SK-N-SH treated with all-trans-retinoic acid at 6 μM for 48 hours (cell line): Measurements from ENCODE around the gene NAV3.

Experiments
- ATAC-seq: fragments of 200-7000 bp; cut with Tn5 transposase; 3 replicates; pipeline ENCODE4 v1.9.1; 2020; ENCODE audit warnings: mild to moderate bottlenecking, moderate library complexity
- ARNTL ChIP-seq: fragments of 450-650 bp; formaldehyde crosslinking; IDR thresholded peaks from 2 replicates; pipeline ENCODE4 v1.5.0; 2020; ENCODE audit warnings: low read depth, mild to moderate bottlenecking, moderate library complexity, borderline replicate concordance
- BACH2 ChIP-seq: fragments of 250-450 bp; sonication (Bioruptor Pico); IDR thresholded peaks from 2 replicates; pipeline ENCODE4 v1.9.0; 2021; ENCODE audit warnings: mild to moderate bottlenecking, borderline replicate concordance
- CSDC2 ChIP-seq: fragments of 250-450 bp; sonication (Bioruptor Pico); IDR thresholded peaks from 2 replicates; pipeline ENCODE4 v1.5.0; 2020; ENCODE audit warnings: mild to moderate bottlenecking, moderate library complexity
- ESRRG ChIP-seq: fragments of 250-450 bp; sonication (Bioruptor Pico); IDR thresholded peaks from 2 replicates; pipeline ENCODE4 v1.6.1; 2021; ENCODE audit warnings: mild to moderate bottlenecking
- GLIS3 ChIP-seq: fragments of 250-450 bp; sonication (Bioruptor Pico); IDR thresholded peaks from 2 replicates; pipeline ENCODE4 v1.5.0; 2020; ENCODE audit warnings: mild to moderate bottlenecking, moderate library complexity
- ISL1 ChIP-seq: fragments of 250-450 bp; sonication (Bioruptor Pico); IDR thresholded peaks from 2 replicates; pipeline ENCODE4 v2.1.2; 2022; ENCODE audit warnings: mild to moderate bottlenecking, moderate library complexity
- OSR1 ChIP-seq: fragments of 250-450 bp; sonication (Bioruptor Pico); IDR thresholded peaks from 2 replicates; pipeline ENCODE4 v1.8.0; 2022; ENCODE audit warnings: moderate library complexity, mild to moderate bottlenecking, inconsistent platforms
- PPARA ChIP-seq: fragments of 250-450 bp; sonication (Bioruptor Pico); IDR thresholded peaks from 2 replicates; pipeline ENCODE4 v1.5.0; 2020; ENCODE audit warnings: mild to moderate bottlenecking, borderline replicate concordance
- RARB ChIP-seq: fragments of 250-450 bp; sonication (Bioruptor Pico); IDR thresholded peaks from 2 replicates; pipeline ENCODE4 v1.8.0; 2021; ENCODE audit warnings: mild to moderate bottlenecking, moderate library complexity
- SNAI2 ChIP-seq: fragments of 250-450 bp; sonication (Bioruptor Pico); IDR thresholded peaks from 2 replicates; pipeline ENCODE4 v1.5.0; 2020; ENCODE audit warnings: mild to moderate bottlenecking, moderate library complexity
- TCF4 ChIP-seq: fragments of 250-450 bp; sonication (Bioruptor Pico); IDR thresholded peaks from 2 replicates; pipeline ENCODE4 v1.8.0; 2021; ENCODE audit warnings: mild to moderate bottlenecking, moderate library complexity, borderline replicate concordance
- TOX ChIP-seq: fragments of 250-450 bp; sonication (Bioruptor Pico); IDR thresholded peaks from 2 replicates; pipeline ENCODE4 v1.8.0; 2021; ENCODE audit warnings: mild to moderate bottlenecking, moderate library complexity, borderline replicate concordance
- ZC3H10 ChIP-seq: fragments of 250-450 bp; sonication (Bioruptor Pico); IDR thresholded peaks from 2 replicates; pipeline ENCODE4 v1.5.1; 2021; ENCODE audit warnings: mild to moderate bottlenecking, moderate library complexity
- ZFP3 ChIP-seq: fragments of 250-450 bp; sonication (Bioruptor Pico); IDR thresholded peaks from 2 replicates; pipeline ENCODE4 v1.5.0; 2020; ENCODE audit warnings: mild to moderate bottlenecking, moderate library complexity
- ZFP30 ChIP-seq: fragments of 450-650 bp; formaldehyde crosslinking; IDR thresholded peaks from 2 replicates; pipeline ENCODE4 v1.5.0; 2022; ENCODE audit warnings: mild to moderate bottlenecking, moderate library complexity
- ZNF565 ChIP-seq: fragments of 450-650 bp; formaldehyde crosslinking; conservative IDR thresholded peaks from 2 replicates; pipeline ENCODE4 v1.5.0; 2020; ENCODE audit warnings: low read depth, mild to moderate bottlenecking, moderate library complexity
- ZNF8 ChIP-seq: fragments of 450-650 bp; formaldehyde crosslinking; IDR thresholded peaks from 2 replicates; pipeline ENCODE4 v1.5.0; 2020; ENCODE audit warnings: mild to moderate bottlenecking, moderate library complexity
- TF ChIP-seq, protein P1 (sequence below): fragments of 250-450 bp; sonication (Bioruptor Pico); IDR thresholded peaks from 2 replicates; pipeline ENCODE4 v1.5.1; 2021; ENCODE audit warnings: mild to moderate bottlenecking, moderate library complexity
- TF ChIP-seq, protein P2 (sequence below): fragments of 250-450 bp; sonication (Bioruptor Pico); IDR thresholded peaks from 2 replicates; pipeline ENCODE4 v1.5.1; 2020; ENCODE audit warnings: low read depth, mild to moderate bottlenecking, moderate library complexity
- TF ChIP-seq, protein P3 (sequence below): fragments of 250-450 bp; sonication (Bioruptor Pico); IDR thresholded peaks from 2 replicates; pipeline ENCODE4 v1.5.0; 2020; ENCODE audit warnings: mild to moderate bottlenecking, moderate library complexity
- TF ChIP-seq, protein P4 (sequence below): fragments of 250-450 bp; sonication (Bioruptor Pico); IDR thresholded peaks from 2 replicates; pipeline ENCODE4 v1.8.0; 2021; ENCODE audit warnings: low read depth, mild to moderate bottlenecking, moderate library complexity, borderline replicate concordance
- TF ChIP-seq, protein P5 (sequence below): fragments of 250-450 bp; sonication (Bioruptor Pico); IDR thresholded peaks from 2 replicates; pipeline ENCODE4 v1.8.0; 2020; ENCODE audit warnings: mild to moderate bottlenecking, moderate library complexity, borderline replicate concordance

The NAV3 gene

DNA sequence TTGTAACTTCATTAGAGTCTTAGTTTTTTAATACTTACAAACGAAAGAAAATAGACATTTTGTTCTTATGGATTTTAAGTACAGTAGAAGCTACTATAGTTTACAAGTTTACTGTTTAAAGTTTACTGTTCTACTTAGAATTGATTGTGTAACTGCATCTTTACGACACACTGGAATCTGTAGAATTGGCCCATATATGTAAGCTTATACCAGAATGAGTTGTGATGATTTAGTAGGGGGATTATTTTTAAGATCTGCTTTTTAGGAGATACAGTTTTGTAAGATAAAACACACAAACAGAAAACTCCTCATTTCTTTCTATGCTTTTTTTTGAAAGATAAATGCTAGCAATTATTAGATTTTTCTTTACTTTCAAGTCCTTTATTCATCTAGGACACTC is 30.2 kb upstream of the NAV3 start:
- TF ChIP-seq ZFP30 (CRISPR knock-in tag) (no peak), CSDC2 (no peak)
- no peak; the same call in 2 of the 3 replicates for ATAC-seq

DNA sequence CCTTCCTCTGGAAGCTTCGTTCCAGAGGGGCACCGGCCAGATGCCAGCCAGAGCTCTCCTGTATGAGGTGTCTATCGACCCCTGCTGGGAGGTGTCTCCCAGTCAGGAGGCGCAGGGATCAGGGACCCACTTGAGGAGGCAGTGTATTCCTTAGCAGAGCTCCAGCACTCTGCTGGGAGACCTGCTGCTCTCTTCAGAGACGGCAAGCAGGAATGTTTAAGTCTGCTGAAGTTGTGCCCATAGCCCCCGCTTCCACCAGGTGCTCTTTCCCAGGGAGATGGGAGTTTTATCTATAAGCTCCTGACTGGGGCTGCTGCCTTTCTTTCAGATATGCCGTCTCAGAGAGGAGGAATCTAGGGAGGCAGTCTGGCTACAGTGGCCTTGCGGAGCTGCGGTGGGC is 22.2 kb upstream of the NAV3 start:
- TF ChIP-seq ZFP30 (CRISPR knock-in tag) (no peak), ZNF565 (CRISPR knock-in tag) (no peak)
- no peak for ATAC-seq

DNA sequence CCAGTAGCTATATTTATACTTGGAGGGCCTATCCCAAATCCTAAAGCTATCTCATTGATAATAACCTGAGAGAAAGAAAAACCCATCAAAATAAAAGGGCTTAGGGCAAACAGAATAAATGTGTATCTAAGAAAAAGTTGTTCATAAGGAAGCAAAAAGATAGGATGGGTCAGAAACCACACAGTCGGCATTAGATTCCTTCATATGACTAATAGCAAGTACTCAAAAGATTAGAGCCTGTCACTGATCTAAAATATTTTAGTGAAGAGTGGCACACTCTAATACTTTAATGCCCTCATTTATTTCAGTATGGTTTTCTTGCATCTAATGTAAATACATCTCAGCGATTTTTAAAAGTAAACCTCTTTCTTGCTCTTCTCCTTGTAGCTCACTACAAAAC is 17.1 kb upstream of the NAV3 start:
- peak; percentile 70 for ATAC-seq
- no peak for TF ChIP-seq ZC3H10 (CRISPR knock-in tag)
- TF ChIP-seq GLIS3 (CRISPR knock-in tag): no peak
- TF ChIP-seq BACH2 (CRISPR knock-in tag): no peak
- no peak for TF ChIP-seq ZNF565 (CRISPR knock-in tag)
- TF ChIP-seq TOX (CRISPR knock-in tag): no peak
- TF ChIP-seq ZFP3 (CRISPR knock-in tag): no peak
- no peak for TF ChIP-seq ZFP30 (CRISPR knock-in tag)

DNA sequence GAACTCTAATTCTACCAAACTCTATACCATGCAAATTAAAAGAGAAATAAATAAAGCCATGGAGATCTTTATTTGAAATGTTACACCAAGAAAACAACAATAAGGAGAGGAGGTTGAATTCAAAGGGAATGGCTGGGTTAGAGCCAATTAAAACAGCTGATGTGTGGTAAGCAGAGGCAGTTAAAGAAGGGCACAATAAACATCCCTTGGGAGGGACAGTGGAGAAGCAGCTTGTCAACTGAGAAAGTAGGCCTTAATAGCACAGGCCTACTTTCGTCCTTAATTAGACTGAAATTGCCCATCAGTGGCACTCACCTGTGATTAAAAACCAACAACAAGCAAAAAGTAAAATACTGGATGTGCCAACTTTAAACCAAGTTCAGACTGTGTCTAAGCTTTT is 16.3 kb upstream of the NAV3 start:
- TF ChIP-seq RARB (CRISPR knock-in tag): no peak
- no peak for TF ChIP-seq OSR1 (CRISPR knock-in tag)
- no peak for TF ChIP-seq SNAI2
- no peak for TF ChIP-seq TCF4 (CRISPR knock-in tag)
- TF ChIP-seq GLIS3 (CRISPR knock-in tag): no peak
- TF ChIP-seq ZFP3 (CRISPR knock-in tag): no peak
- TF ChIP-seq ZNF8 (CRISPR knock-in tag): no peak
- no peak for TF ChIP-seq BACH2 (CRISPR knock-in tag)
- TF ChIP-seq, protein P1, sequence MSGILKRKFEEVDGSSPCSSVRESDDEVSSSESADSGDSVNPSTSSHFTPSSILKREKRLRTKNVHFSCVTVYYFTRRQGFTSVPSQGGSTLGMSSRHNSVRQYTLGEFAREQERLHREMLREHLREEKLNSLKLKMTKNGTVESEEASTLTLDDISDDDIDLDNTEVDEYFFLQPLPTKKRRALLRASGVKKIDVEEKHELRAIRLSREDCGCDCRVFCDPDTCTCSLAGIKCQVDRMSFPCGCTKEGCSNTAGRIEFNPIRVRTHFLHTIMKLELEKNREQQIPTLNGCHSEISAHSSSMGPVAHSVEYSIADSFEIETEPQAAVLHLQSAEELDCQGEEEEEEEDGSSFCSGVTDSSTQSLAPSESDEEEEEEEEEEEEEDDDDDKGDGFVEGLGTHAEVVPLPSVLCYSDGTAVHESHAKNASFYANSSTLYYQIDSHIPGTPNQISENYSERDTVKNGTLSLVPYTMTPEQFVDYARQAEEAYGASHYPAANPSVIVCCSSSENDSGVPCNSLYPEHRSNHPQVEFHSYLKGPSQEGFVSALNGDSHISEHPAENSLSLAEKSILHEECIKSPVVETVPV: no peak
- peak; percentile 28 for ATAC-seq

DNA sequence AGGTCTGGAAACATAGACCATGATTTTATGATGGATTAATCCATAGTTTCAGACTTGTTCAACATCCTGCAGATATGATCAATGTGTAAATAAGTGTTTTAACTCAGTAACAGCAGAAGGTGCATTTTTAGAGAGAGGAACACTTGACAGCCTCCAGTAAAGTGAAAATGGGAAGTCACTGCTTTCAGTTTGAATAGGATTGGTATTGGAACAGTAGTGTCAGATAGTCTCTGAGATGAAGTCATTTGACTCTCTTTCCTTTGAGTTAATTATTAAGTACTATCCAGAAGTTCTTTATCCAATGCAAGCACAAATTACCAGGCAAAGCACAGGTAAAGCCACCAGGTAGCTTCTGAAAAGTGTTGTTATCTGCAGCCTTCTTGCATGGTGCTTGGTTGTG is 14.5 kb upstream of the NAV3 start:
- ATAC-seq: no peak
- TF ChIP-seq, protein P2, sequence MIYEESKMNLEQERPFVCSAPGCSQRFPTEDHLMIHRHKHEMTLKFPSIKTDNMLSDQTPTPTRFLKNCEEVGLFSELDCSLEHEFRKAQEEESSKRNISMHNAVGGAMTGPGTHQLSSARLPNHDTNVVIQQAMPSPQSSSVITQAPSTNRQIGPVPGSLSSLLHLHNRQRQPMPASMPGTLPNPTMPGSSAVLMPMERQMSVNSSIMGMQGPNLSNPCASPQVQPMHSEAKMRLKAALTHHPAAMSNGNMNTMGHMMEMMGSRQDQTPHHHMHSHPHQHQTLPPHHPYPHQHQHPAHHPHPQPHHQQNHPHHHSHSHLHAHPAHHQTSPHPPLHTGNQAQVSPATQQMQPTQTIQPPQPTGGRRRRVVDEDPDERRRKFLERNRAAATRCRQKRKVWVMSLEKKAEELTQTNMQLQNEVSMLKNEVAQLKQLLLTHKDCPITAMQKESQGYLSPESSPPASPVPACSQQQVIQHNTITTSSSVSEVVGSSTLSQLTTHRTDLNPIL: no peak
- TF ChIP-seq CSDC2 (no peak), SNAI2 (no peak), OSR1 (CRISPR knock-in tag) (no peak), TCF4 (CRISPR knock-in tag) (no peak), ESRRG (CRISPR knock-in tag) (no peak), ARNTL (no peak), ZFP3 (CRISPR knock-in tag) (no peak), RARB (CRISPR knock-in tag) (no peak), PPARA (CRISPR knock-in tag) (no peak), ZFP30 (CRISPR knock-in tag) (no peak), ISL1 (no peak), BACH2 (CRISPR knock-in tag) (no peak)
- TF ChIP-seq, protein P1: no peak
- TF ChIP-seq, protein P3, sequence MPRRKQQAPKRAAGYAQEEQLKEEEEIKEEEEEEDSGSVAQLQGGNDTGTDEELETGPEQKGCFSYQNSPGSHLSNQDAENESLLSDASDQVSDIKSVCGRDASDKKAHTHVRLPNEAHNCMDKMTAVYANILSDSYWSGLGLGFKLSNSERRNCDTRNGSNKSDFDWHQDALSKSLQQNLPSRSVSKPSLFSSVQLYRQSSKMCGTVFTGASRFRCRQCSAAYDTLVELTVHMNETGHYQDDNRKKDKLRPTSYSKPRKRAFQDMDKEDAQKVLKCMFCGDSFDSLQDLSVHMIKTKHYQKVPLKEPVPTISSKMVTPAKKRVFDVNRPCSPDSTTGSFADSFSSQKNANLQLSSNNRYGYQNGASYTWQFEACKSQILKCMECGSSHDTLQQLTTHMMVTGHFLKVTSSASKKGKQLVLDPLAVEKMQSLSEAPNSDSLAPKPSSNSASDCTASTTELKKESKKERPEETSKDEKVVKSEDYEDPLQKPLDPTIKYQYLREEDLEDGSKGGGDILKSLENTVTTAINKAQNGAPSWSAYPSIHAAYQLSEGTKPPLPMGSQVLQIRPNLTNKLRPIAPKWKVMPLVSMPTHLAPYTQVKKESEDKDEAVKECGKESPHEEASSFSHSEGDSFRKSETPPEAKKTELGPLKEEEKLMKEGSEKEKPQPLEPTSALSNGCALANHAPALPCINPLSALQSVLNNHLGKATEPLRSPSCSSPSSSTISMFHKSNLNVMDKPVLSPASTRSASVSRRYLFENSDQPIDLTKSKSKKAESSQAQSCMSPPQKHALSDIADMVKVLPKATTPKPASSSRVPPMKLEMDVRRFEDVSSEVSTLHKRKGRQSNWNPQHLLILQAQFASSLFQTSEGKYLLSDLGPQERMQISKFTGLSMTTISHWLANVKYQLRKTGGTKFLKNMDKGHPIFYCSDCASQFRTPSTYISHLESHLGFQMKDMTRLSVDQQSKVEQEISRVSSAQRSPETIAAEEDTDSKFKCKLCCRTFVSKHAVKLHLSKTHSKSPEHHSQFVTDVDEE: no peak
- TF ChIP-seq, protein P4, sequence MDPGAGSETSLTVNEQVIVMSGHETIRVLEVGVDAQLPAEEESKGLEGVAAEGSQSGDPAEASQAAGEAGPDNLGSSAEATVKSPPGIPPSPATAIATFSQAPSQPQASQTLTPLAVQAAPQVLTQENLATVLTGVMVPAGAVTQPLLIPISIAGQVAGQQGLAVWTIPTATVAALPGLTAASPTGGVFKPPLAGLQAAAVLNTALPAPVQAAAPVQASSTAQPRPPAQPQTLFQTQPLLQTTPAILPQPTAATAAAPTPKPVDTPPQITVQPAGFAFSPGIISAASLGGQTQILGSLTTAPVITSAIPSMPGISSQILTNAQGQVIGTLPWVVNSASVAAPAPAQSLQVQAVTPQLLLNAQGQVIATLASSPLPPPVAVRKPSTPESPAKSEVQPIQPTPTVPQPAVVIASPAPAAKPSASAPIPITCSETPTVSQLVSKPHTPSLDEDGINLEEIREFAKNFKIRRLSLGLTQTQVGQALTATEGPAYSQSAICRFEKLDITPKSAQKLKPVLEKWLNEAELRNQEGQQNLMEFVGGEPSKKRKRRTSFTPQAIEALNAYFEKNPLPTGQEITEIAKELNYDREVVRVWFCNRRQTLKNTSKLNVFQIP: no peak
- TF ChIP-seq, protein P5, sequence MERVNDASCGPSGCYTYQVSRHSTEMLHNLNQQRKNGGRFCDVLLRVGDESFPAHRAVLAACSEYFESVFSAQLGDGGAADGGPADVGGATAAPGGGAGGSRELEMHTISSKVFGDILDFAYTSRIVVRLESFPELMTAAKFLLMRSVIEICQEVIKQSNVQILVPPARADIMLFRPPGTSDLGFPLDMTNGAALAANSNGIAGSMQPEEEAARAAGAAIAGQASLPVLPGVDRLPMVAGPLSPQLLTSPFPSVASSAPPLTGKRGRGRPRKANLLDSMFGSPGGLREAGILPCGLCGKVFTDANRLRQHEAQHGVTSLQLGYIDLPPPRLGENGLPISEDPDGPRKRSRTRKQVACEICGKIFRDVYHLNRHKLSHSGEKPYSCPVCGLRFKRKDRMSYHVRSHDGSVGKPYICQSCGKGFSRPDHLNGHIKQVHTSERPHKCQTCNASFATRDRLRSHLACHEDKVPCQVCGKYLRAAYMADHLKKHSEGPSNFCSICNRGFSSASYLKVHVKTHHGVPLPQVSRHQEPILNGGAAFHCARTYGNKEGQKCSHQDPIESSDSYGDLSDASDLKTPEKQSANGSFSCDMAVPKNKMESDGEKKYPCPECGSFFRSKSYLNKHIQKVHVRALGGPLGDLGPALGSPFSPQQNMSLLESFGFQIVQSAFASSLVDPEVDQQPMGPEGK (CRISPR knock-in tag): no peak
